Gastrocnemius medialis (tissue), 4 donors: ENCODE data around the gene TBR1. TPM values are rescaled to one million over a fixed set of nuclear protein-coding genes. Genes with fewer than 3 reads are reported as not detected.

ENCODE experiments used
- ATAC-seq, 2 donors: fragments of 150-250 bp; one replicate each; pipeline ENCODE4 v1.9.1; 2016
- DNase-seq, 2 donors: peaks; one replicate each; pipeline ENCODE4 v3.0.0-alpha.2; 2019
- H3K27ac ChIP-seq, 4 donors: fragments of 200-600 bp; sonication (generic); 1 replicate in 1 of 4; 2 replicates in 3 of 4; pipeline ENCODE4 v1.5.1; 2016 to 2018; ENCODE audit warnings: mild to moderate bottlenecking in 2 of 4, moderate library complexity in 1 of 4
- H3K27me3 ChIP-seq, 3 donors: fragments of 200-600 bp; sonication (generic) in 2 of 3; 1 replicate in 1 of 3; 2 replicates in 2 of 3; pipeline versions ENCODE4 v1.5.1 to v1.6.0; 2016 to 2019; ENCODE audit warnings: mild to moderate bottlenecking in 1 of 3, moderate library complexity in 1 of 3
- H3K36me3 ChIP-seq, 2 donors: fragments of 200-600 bp; sonication (generic) in 1 of 2; one replicate each; pipeline ENCODE4 v1.5.1; 2017 to 2018
- H3K4me1 ChIP-seq, 2 donors: fragments of 200-600 bp; sonication (generic) in 1 of 2; one replicate each; pipeline ENCODE4 v1.5.1; 2016 to 2017; ENCODE audit warnings: mild to moderate bottlenecking in 2 of 2
- H3K4me3 ChIP-seq, 4 donors: fragments of 200-600 bp; sonication (generic) in 3 of 4; 1 replicate in 1 of 4; 2 replicates in 3 of 4; pipeline ENCODE4 v1.5.1; 2016 to 2019; ENCODE audit warnings: mild to moderate bottlenecking in 2 of 4
- H3K9me3 ChIP-seq, 3 donors: fragments of 200-600 bp; sonication (generic) in 2 of 3; 1 replicate in 1 of 3; 2 replicates in 2 of 3; pipeline ENCODE4 v1.5.1; 2016 to 2019
- CTCF ChIP-seq, 5 experiments: fragments of 450-650 bp in 3 of 5; fragments of 200-600 bp in 2 of 5; sonication (generic) in 2 of 5; IDR thresholded peaks in 4 of 5; conservative IDR thresholded peaks in 1 of 5; 1 replicate in 4 of 5; 2 replicates in 1 of 5; pipeline ENCODE4 v1.5.1; 2016 to 2019; ENCODE audit warnings: antibody characterized with exemption in 5 of 5, mild to moderate bottlenecking in 3 of 5, moderate library complexity in 3 of 5
- POLR2A ChIP-seq, 2 donors: fragments of 450-650 bp; IDR thresholded peaks; one replicate each; pipeline ENCODE4 v1.6.1; 2017; ENCODE audit warnings: antibody characterized with exemption in 2 of 2, mild to moderate bottlenecking in 2 of 2, moderate library complexity in 2 of 2
- in situ Hi-C, 4 donors: fragments of 200-750 bp; cut with MboI; loops; one replicate each; pipeline versions ENCODE4 v1.15.0 to v1.8.0; 2017; ENCODE audit warnings: low sequenced_read_pairs in 4 of 4
- intact Hi-C: fragments of 100-400 bp; cut with DNase I; formaldehyde crosslinking; loops from one replicate; pipeline ENCODE4 v1.15.1; 2023; ENCODE audit warnings: low total_unique reads
- total RNA-seq, 4 donors: library from RNA; depleted of rRNA; stranded (reverse); fragments of >200 nt; gene quantifications; one replicate each; pipeline versions ENCODE4 v1.1.0 to v1.2.3, GENCODE V29; 2016

TBR1 gene
- total RNA-seq, 4 donors from 2014 or later, result not detected

GRCh38 chr2:161420406-161421074 is 4.4 kb downstream of the TBR1 start:
- ATAC-seq (no peak), DNase-seq (no peak)
- Histone ChIP-seq H3K4me1 (peaks cover 6 to 12% of the 10 kb centered on the region in 2 donors), H3K9me3 (no peaks in the 10 kb centered on the region), H3K36me3 (no peaks in the 10 kb centered on the region), H3K27ac (no peak overlapping the region), H3K4me3 (no peak overlapping the region), H3K27me3 (peaks cover 96 to 99% (median 99%) of the 10 kb centered on the region in 3 donors)
- in situ Hi-C loops (no loop called here), intact Hi-C loops (no loop called here)
- TF ChIP-seq CTCF (IDR thresholded peaks at IDR 0.05 in 4 of 5, conservative IDR thresholded peaks at IDR 0.05 in 1 of 5) (no peak), POLR2A (IDR thresholded peaks at IDR 0.05) (no peak)

GRCh38 chr2:161421686-161422085 is 5.6 kb downstream of the TBR1 start:
- H3K27ac ChIP-seq, result no peak overlapping the region
- H3K9me3 ChIP-seq, result no peaks in the 10 kb centered on the region
- intact Hi-C loops (no loop called here), in situ Hi-C loops (no loop called here)
- TF ChIP-seq CTCF (IDR thresholded peaks at IDR 0.05 in 4 of 5, conservative IDR thresholded peaks at IDR 0.05 in 1 of 5), result no peak
- TF ChIP-seq POLR2A (IDR thresholded peaks at IDR 0.05), result no peak
- peaks cover 6 to 10% of the 10 kb centered on the region in 2 donors for H3K4me1 ChIP-seq
- no peak for ATAC-seq
- H3K4me3 ChIP-seq, result no peak overlapping the region
- H3K27me3 ChIP-seq, result peaks cover 96 to 100% (median 99%) of the 10 kb centered on the region in 3 donors
- no peaks in the 10 kb centered on the region for H3K36me3 ChIP-seq
- DNase-seq, result no peak

GRCh38 chr2:161422816-161423403 is 6.8 kb downstream of the TBR1 start:
- peaks cover 12 to 14% of the 10 kb centered on the region in 2 donors for H3K4me1 ChIP-seq
- intact Hi-C loops, result no loop called here
- peaks cover 96 to 100% (median 99%) of the 10 kb centered on the region in 3 donors for H3K27me3 ChIP-seq
- DNase-seq (no peak), ATAC-seq (no peak)
- in situ Hi-C loops, result no loop called here
- no peak overlapping the region for H3K27ac ChIP-seq
- H3K4me3 ChIP-seq, result peak overlapping the region in 1 of 4 donors; percentile 45
- no peak for TF ChIP-seq POLR2A (IDR thresholded peaks at IDR 0.05)
- TF ChIP-seq CTCF (IDR thresholded peaks at IDR 0.05 in 4 of 5, conservative IDR thresholded peaks at IDR 0.05 in 1 of 5), result no peak
- H3K36me3 ChIP-seq, result no peaks in the 10 kb centered on the region
- no peaks in the 10 kb centered on the region for H3K9me3 ChIP-seq

- H3K27me3 ChIP-seq, result peaks cover 96 to 100% (median 99%) of the 10 kb centered on the region in 3 donors
- H3K27ac ChIP-seq, result no peak overlapping the region
- H3K9me3 ChIP-seq, result no peaks in the 10 kb centered on the region
- peak overlapping the region; percentile 15 to 45 (median 35) for H3K4me3 ChIP-seq
- intact Hi-C loops, result no loop called here
- ATAC-seq (no peak), DNase-seq (no peak)
- peaks cover 7 to 11% of the 10 kb centered on the region in 2 donors for H3K4me1 ChIP-seq
- H3K36me3 ChIP-seq, result no peaks in the 10 kb centered on the region
- TF ChIP-seq CTCF (IDR thresholded peaks at IDR 0.05 in 4 of 5, conservative IDR thresholded peaks at IDR 0.05 in 1 of 5) (no peak), POLR2A (IDR thresholded peaks at IDR 0.05) (no peak)
- in situ Hi-C loops, result no loop called here
Measured at GRCh38 chr2:161423421-161424393, 7.6 kb downstream of the TBR1 start.
